Non-pigmented ciliary epithelial cell (primary cell): Measurements from ENCODE around the gene CD300C.
"Not testable (repeated sequence)": the region's sequence is repeated elsewhere in the genome, so short reads cannot be mapped to it uniquely, and the experiment has no call there.

Experiments
- DNase-seq: peaks from one replicate; pipeline ENCODE4 v3.0.0-alpha.2; 2010; ENCODE audit warnings: low read depth

Gene CD300C

DNA sequence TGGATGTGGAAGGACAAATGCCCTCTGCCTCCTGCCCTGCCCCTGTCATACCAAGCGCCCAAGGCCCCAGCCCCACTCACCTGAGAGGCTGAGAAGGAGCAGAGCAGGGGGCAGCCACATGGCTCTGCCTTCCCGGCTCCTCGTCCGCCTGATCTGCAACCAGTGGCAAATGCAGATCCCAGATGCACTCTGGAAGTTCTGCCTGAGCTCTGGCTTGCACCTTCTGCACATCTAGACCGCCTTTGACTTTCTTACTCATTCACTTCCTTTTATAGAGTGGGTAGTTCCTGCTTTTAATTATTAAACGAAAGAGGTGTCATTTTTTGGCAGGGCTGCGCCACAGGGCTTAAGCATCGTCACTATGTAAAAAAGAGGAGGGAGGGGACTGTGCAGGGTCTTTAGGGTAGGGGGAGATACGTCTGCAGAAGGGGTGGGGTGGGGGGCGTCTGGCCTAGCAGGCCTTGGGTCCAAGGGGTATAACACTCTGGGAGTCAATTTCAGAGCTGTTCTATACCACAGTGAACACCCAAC is 14.6 kb downstream of the CD300C start, which contains the start of gene CD300LB:
Gene CD300LB (minus strand): TSS at position 245 of the 531 bp plus-strand sequence. CDS start 125 bp downstream, at position 120.
- no peak for DNase-seq

DNA sequence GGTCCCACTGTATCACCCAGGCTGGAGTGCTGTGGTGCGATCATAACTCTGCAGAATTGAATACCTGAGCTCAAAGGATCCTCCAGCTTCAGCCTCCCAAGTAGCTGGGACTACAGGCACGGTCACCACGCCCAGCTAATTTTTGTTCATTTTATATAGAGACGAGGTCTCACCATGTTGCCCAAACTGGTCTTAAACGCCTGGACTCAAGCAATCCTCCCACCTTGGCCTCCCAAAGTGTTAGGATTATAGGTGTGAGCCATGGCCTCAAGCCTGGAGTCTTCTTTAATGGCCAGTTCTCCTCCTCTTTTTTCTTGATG is 15.1 kb downstream of the CD300C start:
- no peak for DNase-seq

GRCh38 chr17:74529243-74529642 is 16.7 kb downstream of the CD300C start:
- no peak for DNase-seq

- no peak for DNase-seq
Observed at GRCh38 chr17:74528491-74529199, 17.3 kb downstream of the CD300C start.

DNA sequence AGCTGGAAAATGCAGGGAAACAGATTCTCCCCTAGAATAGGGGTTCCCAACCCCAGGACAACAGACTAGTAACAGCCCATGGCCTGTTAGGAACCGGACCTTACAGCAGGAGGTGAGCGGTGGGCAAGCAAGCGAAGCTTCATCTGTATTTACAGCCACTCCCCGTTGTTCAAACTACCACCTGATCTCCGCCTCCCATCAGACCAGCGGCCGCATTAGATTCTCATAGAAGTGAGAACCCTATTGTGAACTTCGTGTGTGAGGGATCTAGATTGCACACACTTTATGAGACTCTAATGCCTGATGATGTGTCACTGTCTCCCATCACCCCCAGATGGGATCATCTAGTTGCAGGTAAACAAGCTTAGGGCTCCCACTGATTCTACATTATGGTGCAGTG is 18.2 kb downstream of the CD300C start:
- no peak for DNase-seq

DNA sequence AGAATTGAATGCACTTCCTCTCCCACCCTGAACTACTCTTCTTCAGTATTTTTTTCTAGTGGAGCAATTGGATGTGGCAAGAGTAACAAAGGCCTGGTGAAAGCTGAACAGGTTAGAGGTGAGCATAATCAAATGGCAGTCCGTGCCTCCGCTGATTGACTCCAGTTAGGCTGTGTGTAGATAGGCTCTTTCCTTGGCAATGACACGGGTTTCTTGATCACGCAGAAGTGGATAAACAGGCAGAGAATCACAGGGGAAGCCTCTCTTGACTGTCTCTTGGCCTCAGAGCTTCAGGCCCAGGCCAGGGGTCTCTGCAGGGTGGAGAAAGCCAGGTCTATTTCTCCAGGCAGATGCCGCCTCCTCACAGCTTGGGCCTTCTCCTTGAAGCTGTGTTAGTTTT is 18.8 kb downstream of the CD300C start:
- DNase-seq = no peak

GRCh38 chr17:74526681-74527080 is 19.2 kb downstream of the CD300C start:
- DNase-seq = no peak

GRCh38 chr17:74525781-74526288 is 20.1 kb downstream of the CD300C start:
- no peak for DNase-seq

DNA sequence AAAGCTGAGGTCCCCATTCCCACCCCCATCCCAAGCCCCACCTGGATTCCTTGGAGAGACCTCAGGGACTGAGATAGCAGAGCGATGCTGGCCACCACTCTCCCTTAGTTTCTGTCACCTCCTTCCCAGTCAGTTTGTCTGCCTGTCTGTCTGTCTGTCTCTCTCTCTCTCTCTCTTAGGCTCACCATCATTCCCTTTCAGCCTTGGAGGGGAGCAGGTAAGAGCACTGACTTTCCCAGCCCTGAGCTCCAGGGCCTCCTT is 20.5 kb downstream of the CD300C start:
- no peak for DNase-seq

- no peak for DNase-seq
Observed at GRCh38 chr17:74524653-74525464, 21.1 kb downstream of the CD300C start.

- DNase-seq = no peak
Observed at GRCh38 chr17:74523308-74523707, 22.6 kb downstream of the CD300C start.

GRCh38 chr17:74522381-74523105 is 23.4 kb downstream of the CD300C start:
- DNase-seq = no peak

GRCh38 chr17:74521701-74522201 is 24.2 kb downstream of the CD300C start:
- no peak for DNase-seq

DNA sequence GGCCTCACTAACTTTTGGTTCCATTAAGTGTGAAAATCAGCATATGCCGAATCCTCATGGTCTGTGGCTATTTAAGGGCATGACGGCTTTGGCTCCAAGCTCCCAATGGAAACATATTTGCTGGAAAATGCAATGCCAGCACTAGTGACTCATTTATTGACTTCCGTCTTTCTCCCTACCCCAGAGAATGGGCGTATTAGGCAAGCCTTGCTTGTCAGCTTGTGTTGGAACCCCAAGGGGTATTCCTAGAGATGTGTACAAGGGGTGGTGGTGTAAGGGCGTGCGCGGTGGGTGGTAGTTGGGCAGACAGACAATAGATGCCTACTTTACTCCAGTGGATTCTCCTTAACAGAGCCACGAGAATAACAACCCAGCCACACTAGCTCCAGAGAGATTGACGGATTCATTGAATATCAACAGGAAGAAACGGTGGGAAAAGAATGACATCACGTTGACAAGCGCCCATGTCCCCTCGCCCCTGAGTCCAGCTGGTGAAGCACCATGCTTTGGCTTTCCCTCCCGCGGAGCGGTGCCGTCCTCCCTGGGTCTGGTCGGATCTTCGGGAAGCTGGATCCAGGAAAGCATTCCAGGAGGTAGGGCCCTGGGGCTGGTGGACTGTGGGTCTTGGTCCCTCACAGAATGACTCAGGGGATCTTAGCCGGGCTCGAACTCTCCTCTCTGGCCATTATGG is 25.0 kb downstream of the CD300C start:
- DNase-seq = no peak

DNA sequence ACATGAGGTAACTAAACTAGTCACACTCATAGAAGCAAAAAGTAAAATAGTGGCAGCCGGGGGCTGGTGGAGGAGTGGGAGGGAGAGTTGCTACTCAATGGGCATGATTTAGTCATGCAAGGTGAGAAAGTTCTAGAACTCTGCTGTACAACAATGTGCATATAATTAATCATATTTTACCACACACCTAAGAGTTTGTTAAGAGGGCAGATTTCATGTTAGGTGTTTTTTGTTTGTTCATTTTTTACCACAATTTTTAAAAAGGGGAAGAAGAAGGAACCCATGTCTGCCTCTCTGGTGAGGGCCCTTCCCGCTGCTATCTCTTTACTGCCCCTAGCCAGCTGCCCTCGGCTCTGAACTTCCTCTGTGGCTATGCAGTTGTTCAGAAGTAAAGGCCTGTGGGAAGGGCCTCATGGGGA is 25.9 kb downstream of the CD300C start:
- DNase-seq = no peak

DNA sequence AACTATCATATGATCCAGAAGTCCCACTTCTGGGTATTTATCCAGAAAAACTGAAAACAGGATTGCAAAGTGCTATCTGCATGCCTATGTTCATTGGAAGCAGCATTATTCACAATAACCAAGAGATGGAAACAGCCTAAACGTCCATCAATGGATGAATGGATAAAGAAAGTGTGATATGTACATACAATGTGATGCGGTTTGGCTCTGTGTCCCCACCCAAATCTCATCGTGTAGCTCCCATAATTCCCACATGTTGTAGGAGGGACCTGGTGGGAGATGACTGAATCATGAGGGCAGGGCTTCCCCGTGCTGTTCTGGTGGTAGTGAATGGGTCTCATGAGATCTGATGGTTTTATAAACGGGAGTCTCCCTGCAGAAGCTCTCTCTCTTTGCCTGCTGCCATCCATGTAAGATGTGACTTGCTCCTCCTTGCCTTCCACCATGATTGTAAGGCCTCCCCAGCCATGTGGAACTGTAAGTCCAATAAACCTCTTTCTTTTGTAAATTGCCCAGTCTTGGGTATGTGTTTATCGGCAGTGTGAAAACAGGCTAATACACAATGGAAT is 27.4 kb downstream of the CD300C start:
- DNase-seq = not testable (repeated sequence)

- no peak for DNase-seq
Observed at GRCh38 chr17:74516561-74517328, 29.2 kb downstream of the CD300C start.

- no peak for DNase-seq
Observed at GRCh38 chr17:74515941-74516340, 30.0 kb downstream of the CD300C start.

DNA sequence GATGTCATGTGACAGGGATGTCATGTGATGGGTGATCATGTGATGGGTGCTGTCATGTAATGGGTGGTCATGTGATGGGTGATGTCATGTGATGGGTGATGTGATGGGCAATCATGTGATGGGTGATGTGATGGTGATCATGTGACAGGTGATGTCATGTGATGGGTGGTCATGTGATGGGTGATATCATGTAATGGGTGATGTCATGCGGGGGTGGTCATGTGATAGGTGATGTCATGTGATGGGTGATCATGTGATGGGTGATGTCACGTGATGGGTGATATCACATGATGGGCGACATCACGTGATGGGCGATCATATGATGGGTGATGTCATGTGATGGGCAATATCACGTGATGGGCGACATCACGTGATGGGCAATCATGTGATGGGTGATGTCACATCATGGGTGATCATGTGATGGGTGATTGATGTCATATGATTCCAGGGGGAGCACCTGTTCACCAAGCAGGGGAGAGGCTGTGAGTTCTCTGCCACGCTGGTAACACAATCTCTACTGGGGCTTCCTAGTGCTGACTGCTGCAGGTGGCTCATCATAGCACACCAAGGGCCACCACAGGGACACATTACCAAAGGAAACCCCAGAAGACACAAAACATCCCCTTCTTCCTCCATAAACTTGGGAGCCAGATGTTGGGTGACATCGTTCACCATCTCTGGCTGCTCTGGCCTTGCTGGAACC is 31.1 kb downstream of the CD300C start:
- DNase-seq = no peak

DNA sequence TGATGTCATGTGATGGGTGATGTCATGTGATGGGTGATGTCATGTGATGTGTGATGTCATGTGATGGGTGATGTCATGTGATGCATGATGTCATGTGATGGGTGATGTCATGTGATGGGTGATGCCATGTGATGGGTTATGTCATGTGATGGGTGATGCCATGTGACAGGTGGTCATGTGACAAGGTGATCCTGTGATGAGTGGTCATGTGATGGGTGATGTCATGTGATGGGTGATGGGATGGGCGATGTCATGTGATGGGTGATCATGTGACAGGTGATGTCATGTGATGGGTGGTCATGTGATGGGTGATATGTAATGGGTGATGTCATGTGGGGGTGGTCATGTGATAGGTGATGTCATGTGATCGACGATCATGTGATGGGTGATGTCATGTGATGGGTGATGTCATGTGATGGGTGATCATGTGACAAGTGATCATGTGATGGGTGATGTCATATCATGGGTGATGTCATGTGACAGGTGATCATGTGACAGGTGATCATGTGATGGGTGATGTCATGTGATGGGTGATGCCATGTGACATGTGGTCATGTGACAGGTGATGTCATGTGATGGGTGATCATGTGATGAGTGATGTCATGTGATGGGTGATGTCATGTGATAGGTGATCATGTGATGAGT is 31.8 kb downstream of the CD300C start:
- no peak for DNase-seq
